Measurements from ENCODE around the gene OPN3.

Gene OPN3

GRCh38 chr1:241645199-241645598, 5.0 kb upstream of the OPN3 start:
- no peak for DNase-seq

DNA sequence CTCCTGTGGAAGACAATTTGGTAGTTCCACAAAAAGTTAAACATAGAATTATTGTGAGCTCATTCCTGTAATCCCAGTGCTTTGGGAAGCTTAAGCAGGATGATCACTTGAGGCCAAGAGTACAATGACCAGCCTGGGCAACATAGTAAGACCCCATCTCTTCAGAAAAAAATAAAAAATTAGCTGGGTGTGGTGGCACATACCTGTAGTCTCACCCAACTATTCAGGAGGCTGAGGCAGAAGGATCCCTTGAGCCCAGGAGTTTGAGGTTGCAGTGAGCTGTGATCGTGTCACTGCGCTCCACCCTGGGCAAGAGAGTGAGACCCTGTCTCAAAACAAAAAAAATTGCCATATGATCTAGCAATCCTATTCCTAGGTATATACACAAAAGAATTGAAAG, 4.1 kb upstream of the OPN3 start:
- DNase-seq: no peak

- no peak for DNase-seq
Observed at GRCh38 chr1:241642593-241642944, 2.4 kb upstream of the OPN3 start.

GRCh38 chr1:241641773-241642592, 1.8 kb upstream of the OPN3 start:
- no peak for DNase-seq

DNA sequence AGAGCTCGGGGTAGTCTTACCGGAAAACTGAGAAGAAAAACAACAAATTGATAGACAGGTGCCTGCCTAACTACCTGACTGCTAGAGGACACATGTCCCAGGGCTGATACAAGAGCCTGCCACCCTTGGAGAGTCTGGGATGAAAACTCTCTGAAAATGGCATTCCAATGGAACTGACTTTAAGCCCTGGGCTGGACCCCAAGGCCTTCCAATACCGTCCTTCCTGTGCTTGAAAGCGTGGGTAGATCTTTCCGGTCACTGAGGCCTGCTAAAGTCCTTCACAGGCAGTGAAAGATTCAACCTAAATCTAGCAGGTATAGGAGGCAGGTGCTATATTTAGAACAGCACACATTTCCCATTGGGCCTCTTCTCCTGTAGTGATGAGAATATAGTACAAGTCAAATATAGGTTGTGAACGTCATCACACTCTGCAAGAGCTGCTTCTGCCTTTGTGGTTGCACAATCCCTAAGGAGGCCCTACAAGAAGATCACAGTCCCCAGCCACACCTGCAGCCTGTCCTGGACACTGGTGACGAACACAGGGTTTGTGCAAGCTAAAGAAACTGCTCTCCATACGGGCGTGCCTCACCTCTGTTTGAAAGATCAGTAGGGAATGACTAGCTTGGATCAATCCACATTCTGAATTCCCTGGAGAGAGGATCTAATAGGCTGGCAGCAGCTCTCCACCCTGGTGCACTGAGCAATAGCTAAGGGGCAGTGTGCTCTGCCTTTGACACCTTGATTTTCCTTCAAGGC, 876 bp upstream of the OPN3 start:
- no peak for DNase-seq

DNA sequence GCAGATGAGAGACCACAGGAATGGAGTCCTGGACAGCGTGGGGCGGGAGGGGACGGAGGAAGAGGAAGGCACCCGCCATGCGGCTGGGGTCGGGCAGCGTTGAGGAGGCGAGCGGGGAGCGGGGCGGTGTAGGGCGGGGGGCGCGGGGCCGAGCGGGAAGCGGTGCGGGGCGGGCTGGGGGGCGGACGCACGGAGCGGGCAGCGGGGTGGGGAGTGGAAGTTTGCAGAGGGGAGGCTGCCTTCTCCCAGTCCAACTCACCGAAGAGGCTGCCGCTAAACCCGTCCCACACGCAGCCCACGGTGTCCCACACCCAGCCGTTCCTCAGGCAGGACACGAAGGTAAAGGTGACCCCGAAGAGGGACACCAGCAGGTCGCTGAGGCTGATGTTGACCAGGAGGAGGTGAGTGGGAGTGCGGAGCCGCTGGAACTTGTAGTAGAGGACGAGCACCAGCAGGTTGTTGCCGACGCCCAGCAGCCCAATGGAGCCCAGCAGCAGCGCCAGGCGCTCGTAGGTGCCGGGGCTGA, 483 bp downstream of the OPN3 start:
- DNase-seq: peak; percentile 65

- DNase-seq: no peak
Observed at GRCh38 chr1:241638909-241639622, 1.1 kb downstream of the OPN3 start.

GRCh38 chr1:241638099-241638682, 2.0 kb downstream of the OPN3 start:
- no peak for DNase-seq

DNA sequence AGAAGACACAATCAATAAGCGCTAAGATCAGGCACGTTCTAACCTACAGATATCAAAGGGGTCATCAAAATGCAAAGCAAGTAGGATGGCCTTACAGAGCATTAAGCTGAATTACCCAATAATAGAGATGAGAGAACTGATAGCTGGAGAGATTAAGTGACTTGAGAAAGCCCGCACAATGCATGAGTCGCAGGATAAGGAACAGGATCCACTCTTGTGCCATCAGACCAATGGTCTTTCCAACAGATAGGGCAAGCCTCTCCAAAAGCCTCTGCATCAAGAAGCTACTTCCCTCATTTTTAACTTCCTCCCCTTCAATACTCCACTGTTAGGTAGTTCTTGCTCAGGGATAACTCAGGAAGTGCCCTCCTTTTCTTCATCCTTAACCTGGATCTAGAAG, 2.6 kb downstream of the OPN3 start:
- no peak for DNase-seq

- no peak for DNase-seq
Observed at GRCh38 chr1:241637046-241637590, 3.1 kb downstream of the OPN3 start.

GRCh38 chr1:241636291-241636690, 3.9 kb downstream of the OPN3 start:
- DNase-seq: no peak

GRCh38 chr1:241635556-241636152, 4.5 kb downstream of the OPN3 start:
- DNase-seq: no peak

DNA sequence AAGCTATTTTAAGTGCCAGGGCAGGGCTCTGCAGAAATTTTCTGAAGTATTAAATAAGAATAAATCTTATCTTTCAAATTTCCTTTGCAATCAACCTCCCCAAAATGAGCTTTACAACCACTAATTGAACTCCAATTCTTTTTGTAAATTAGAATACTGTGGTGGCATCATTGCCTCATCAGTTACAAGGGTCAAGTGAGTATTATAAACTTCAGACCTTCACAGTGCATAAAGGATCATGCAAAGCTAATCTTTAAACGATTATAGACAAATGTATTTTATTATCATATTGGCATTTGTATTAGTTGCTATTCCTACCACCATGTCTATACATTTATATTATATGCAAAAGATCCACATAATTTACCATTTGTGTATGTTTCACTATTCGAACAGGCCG, 7.2 kb downstream of the OPN3 start:
- no peak for DNase-seq

GRCh38 chr1:241631674-241632073, 8.5 kb downstream of the OPN3 start:
- DNase-seq: no peak

DNA sequence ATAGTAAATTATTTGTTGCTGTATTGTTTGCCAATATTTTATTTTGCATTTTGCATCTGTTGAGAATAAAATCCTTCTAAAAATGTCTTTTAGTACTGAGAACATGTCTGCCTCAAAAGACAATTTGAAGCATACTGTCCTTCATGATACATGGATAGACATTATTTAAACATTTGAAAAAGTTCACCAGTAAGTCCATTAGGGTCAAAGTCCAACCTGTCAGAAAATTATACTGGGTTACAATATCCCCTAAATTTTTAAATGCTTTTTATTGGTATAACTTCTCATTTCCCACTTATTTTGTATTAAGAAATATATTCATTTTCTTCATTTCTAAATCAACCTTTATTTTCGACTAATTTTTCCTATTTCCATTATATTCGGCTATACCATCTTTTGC, 9.3 kb downstream of the OPN3 start:
- no peak for DNase-seq

- DNase-seq: no peak
Observed at GRCh38 chr1:241630476-241630875, 9.7 kb downstream of the OPN3 start.

DNA sequence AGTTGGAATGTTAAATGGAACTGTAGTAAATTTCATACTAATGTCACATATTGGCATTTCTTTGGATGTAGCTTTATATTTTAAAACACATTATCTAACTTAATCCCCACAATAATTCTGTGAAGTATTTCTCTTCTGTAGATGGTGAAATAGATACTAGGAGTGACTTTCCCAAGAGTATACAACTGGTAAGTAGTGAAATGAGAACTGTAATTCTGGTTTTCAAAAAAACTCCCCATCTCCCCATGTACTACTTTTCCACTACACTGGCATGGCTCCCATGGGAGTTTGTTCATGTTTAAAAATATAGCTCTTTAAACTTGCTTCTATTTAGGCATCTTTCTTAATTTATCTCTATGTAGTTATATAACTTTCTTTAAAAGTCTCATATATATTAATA, 10.2 kb downstream of the OPN3 start:
- DNase-seq: no peak

GRCh38 chr1:241627453-241628259, 12.5 kb downstream of the OPN3 start:
- no peak for DNase-seq

DNA sequence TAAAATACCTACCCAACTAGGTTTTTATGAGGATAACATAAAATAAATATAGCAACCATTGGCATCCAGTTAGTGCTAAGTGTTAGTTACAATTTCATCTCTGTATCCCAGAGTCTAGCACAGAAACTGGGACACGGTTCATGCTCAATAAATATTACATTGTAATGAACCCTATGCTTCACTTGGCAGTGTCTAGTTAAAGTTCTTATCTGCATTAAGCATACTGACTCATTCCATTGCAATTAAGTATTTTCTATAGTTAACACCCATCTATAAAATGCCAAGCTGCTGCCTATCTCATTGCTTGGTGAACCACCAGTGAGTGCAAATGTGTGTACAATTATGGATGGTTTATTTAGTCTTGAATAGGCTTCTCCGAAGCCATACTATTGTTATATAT, 15.2 kb downstream of the OPN3 start:
- DNase-seq: no peak

DNA sequence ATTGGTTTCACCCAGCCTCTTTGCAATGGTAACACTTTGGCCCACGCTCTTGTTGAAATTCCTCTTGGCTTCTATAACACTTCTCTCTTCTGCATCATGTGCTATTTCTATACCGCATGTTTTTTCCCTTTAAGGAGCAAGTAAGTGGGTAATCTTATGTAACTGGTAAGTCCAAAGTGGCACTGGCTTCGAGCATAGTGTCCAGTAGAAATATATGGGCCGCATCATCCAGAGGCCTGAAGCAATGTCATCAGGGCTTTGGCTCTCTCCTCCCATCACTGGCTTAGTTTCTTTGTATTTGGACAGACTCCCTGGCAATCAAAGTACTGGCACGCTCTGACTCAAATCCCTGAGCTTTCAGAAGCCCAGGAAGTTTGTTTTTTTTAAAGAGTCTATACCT, 17.5 kb downstream of the OPN3 start:
- no peak for DNase-seq

DNA sequence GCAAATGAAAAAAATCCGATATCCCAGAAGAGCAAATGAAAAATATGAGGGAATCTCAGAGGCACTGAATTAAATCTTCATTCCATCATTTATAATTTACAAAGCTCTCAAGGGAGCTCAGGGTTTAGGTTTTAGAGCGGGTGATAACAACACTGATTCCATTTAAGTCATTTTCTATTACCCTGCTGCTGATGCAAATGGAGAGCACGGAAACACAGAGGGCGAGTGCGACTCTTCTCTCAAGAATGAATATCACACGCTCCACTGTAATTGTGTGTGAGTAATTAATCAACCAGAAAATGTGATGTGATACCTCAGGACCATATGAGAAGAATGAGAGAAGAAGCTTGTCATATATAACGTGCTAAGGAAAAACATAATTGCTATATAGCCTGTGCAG, 22.7 kb downstream of the OPN3 start:
- no peak for DNase-seq

Measured in right hindlimb (tissue), 1 donor.